Activated T-cell treated with anti-CD3 and anti-CD28 coated beads for 24 hours (primary cell): Measurements from ENCODE around the gene DUX4.
"Not testable (repeated sequence)": the region's sequence is repeated elsewhere in the genome, so short reads cannot be mapped to it uniquely, and the experiment has no call there.

Source experiments
- DNase-seq: peaks from one replicate; pipeline ENCODE4 v3.0.0-alpha.2; 2020; ENCODE audit warnings: low read depth

DUX4 gene

DNA sequence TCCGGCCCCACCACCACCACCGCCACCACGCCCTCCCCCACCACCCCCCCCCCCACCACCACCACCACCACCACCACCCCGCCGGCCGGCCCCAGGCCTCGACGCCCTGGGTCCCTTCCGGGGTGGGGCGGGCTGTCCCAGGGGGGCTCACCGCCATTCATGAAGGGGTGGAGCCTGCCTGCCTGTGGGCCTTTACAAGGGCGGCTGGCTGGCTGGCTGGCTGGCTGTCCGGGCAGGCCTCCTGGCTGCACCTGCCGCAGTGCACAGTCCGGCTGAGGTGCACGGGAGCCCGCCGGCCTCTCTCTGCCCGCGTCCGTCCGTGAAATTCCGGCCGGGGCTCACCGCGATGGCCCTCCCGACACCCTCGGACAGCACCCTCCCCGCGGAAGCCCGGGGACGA is at the start of gene DUX4:
DUX4 (plus strand) TSS at position 347 of the 400 bp plus-strand sequence; CDS start at position 347, 0 bp downstream.
- DNase-seq = not testable (repeated sequence)

DNA sequence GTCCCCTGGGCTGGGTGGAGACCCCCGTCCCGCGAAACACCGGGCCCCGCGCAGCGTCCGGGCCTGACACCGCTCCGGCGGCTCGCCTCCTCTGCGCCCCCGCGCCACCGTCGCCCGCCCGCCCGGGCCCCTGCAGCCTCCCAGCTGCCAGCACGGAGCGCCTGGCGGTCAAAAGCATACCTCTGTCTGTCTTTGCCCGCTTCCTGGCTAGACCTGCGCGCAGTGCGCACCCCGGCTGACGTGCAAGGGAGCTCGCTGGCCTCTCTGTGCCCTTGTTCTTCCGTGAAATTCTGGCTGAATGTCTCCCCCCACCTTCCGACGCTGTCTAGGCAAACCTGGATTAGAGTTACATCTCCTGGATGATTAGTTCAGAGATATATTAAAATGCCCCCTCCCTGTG is 1.9 kb downstream of the DUX4 start:
- DNase-seq = not testable (repeated sequence)

DNA sequence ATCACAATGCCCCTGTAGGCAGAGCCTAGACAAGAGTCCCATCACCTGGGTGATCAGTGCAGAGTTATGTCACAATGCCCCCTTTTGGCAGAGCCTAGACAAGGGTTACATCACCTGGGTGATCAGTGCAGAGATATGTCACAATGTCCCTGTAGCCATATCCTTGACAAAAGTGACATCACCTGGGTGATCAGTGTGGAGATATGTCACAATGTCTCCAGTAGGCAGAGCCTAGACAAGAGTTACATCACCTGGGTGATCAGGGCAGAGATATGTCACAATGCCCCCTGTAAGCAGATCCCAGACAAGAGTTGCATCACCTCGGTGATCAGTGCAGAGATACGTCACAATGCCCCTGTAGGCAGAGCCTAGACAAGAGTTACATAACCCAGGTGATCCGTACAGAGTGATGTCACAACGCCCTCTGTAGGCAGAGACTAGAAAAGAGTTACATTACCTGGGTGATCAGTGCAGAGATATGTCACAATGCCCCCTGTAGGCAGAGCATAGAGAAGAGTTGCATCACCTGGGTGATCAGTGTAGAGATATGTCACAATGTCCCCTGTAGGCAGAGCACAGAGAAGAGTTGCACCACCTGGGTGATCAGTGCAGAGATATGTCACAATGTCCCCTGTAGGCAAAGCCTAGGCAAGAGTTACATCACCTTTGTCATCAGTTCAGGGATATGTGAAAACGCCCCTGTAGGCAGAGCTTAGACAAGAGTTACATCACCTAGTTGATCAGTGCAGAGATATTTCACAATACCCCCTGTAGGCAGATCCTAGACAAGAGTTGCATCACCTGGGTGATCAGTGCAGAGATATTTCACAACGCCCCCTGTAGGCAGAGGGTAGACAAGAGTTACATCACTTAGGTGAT is 4.4 kb downstream of the DUX4 start:
- DNase-seq = not testable (repeated sequence)

DNA sequence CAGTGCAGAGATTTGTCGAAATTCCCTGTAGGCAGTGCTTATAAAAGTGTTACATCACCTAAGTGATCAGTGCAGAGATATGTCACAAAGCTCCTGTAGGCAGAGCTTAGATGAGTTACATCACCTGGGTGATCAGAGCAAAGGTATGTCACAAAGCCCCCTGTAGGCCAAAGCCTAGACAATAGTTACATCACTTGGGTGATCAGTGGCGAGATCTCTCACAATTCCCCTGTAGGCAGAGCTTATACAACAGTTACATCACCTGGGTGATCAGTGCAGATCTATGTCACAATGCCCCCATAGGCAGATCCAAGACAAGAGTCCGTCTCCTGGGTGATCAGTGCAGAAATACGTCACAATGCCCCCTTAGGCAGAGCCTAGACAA is 5.0 kb downstream of the DUX4 start:
- DNase-seq = not testable (repeated sequence)

DNA sequence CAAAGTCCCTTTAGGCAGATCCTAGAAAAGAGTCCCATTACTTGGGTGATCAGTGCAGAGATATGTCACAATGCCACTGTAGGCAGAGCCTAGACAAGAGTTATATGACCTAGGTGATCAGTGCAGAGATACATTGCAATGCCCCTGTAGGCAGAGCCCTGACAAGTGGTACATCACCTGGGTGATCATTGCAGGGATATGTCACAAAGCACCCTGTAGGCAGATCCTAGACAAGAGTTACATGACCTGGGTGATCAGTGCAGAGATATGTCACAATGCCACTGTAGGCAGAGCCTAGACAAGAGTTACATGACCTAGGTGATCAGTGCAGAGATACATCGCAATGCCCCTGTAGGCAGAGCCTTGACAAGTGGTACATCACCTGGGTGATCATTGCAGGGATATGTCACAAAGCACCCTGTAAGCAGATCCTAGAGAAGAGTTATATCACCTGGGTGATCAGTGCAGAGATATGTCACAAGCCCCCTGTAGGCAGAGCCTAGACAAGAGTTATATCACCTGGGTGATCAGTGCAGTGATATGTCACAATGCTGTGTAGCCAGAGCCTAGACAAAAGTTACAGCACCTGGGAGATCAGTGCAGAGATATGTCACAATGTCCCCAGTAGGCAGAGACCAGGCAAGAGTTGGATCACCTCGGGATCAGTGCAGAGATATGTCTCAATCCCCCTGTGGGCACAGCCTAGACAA is 5.6 kb downstream of the DUX4 start:
- DNase-seq = not testable (repeated sequence)

DNA sequence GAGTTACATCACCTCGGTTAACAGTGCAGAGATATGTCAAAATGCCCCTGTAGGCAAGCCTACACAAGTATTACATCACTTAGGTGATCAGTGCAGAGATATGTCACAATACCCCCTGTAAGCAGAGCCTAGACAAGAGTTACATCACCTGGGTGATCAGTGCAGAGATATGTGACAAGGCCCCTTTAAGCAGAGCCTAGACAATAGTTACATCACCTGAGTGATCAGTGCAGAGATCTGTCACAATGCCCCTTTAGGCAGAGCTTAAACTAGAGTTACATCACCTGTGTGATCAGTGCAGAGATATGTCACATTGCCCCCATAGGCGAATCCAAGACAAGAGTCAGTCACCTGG is 6.1 kb downstream of the DUX4 start:
- not testable (repeated sequence) for DNase-seq

DNA sequence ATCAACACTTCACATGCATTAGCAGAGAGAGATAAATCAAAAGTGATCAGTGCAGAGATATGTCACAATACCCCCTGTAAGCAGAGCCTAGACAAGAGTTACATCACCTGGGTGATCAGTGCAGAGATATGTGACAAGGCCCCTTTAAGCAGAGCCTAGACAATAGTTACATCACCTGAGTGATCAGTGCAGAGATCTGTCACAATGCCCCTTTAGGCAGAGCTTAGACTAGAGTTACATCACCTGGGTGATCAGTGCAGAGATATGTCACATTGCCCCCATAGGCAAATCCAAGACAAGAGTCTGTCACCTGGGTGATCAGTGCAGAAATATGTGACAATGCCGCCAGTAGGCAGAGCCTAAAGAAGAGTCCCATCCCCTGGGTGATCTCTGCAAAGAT is 7.4 kb downstream of the DUX4 start:
- DNase-seq = not testable (repeated sequence)

DNA sequence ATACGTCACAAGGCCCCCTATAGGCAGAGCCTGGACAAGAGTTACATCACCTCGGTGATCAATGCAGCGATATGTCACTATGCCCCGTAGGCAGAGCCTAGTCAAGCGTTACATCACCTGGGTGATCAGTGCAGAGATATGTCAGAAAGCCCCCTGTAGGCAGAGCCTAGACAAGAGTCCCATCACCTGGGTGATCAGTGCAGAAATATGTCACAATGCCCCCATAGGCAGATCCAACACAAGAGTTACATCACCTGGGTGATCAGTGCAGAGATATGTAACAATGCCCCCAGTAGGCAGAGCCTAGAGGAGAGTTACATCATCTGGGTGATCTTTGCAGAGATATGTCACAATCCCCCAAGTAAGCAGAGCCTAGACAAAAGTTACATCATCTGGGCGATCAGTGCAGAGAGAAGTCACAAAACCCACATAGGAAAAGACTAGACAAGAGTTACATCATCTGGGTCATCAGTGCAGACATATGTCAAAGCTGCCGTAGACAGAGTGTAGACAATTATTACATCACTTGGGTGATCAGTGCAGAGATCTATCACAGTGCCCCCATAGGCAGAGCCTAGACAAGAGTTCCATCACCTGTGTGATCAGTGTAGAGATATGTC is 8.0 kb downstream of the DUX4 start:
- DNase-seq = not testable (repeated sequence)

DNA sequence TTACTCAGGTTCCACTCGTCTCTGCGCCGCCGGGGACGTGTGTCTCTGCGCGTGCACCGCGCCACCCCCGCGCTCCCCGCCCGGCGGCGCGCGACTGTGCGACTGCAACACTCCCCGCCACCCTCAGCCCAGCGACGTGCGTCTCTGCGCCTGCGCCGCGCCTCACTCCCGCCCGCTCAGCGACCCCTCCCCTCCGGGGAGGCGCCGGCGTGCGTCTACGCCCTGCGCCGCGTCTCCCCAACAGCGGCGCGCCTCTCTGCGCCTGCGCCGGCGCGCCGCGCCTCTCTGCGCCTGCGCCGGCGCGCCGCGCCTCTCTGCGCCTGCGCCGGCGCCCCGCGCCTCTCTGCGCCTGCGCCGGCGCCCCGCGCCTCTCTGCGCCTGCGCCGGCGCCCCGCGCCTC is 29.9 kb downstream of the DUX4 start:
- DNase-seq = not testable (repeated sequence)
